A549 (cell line): Measurements from ENCODE around the gene SDC3. TPM values are rescaled to one million over a fixed set of nuclear protein-coding genes. Genes with fewer than 3 reads are reported as not detected.

Experiments
- ATAC-seq, 2 experiments: fragments of 200-7000 bp in 1 of 2; fragments of >200 bp in 1 of 2; cut with Nextera tagmentation in 1 of 2; cut with Tn5 transposase in 1 of 2; 3 replicates each; pipeline versions ENCODE4 v1.8.0 to v1.9.1; 2018 to 2020; ENCODE audit warnings: mild to moderate bottlenecking in 1 of 2, moderate library complexity in 1 of 2
- CTCF ChIA-PET: fragments of 300-600 bp; sonication (Branson Sonifier 250); formaldehyde crosslinking; extraction: SDS; loops from one replicate; lab custom pipeline; 2021; ENCODE audit warnings: antibody characterized with exemption, inconsistent platforms; lab: Yijun Ruan, JAX
- POLR2A ChIA-PET: fragments of 350-600 bp; formaldehyde crosslinking; extraction: SDS; loops from one replicate; lab custom pipeline; 2021; ENCODE audit warnings: antibody characterized with exemption, inconsistent platforms; lab: Yijun Ruan, JAX
- DNase-seq, 2 experiments: peaks; one replicate each; pipeline versions ENCODE4 v3.0.0 to v3.0.0-alpha.2; 2011 to 2016; ENCODE audit warnings: low read depth in 1 of 2, low spot score in 1 of 2
- FAIRE-seq: peaks from 2 replicates; lab custom pipeline; 2011; peaks lifted over from hg19 to GRCh38; lab: Jason Lieb, UNC
- H3K27ac ChIP-seq, 2 experiments: fragments of >200 bp; sonication (Bioruptor Twin); formaldehyde crosslinking; 3 replicates each; pipeline ENCODE4 v1.5.1; 2016 to 2017
- H3K4me1 ChIP-seq: fragments of >200 bp; sonication (Bioruptor Twin); formaldehyde crosslinking; 3 replicates; pipeline ENCODE4 v1.6.1; 2016
- H3K4me2 ChIP-seq: fragments of >200 bp; sonication (Bioruptor Twin); formaldehyde crosslinking; 3 replicates; pipeline ENCODE4 v1.6.1; 2016
- H3K4me3 ChIP-seq: fragments of >200 bp; sonication (Bioruptor Twin); formaldehyde crosslinking; 3 replicates; pipeline ENCODE4 v1.5.1; 2016
- H3K9me3 ChIP-seq: fragments of >200 bp; sonication (Bioruptor Twin); formaldehyde crosslinking; 3 replicates; pipeline ENCODE4 v1.6.1; 2016
- CHD2 ChIP-seq: fragments of 150-350 bp; IDR thresholded peaks from 2 replicates; pipeline ENCODE4 v1.6.1; 2014; ENCODE audit warnings: low read length; ENCODE audit not compliant: partially characterized antibody
- EHF ChIP-seq: fragments of 250-450 bp; sonication (Bioruptor Pico); IDR thresholded peaks from 2 replicates; pipeline ENCODE4 v1.5.0; 2020; ENCODE audit warnings: mild to moderate bottlenecking
- EHMT2 ChIP-seq: fragments of 200-600 bp; sonication (generic); IDR thresholded peaks from 2 replicates; pipeline ENCODE4 v1.6.1; 2016; ENCODE audit warnings: antibody characterized with exemption, low read depth, mild to moderate bottlenecking, moderate library complexity
- ELK1 ChIP-seq: fragments of 150-350 bp; IDR thresholded peaks from 2 replicates; pipeline ENCODE4 v1.6.1; 2014; ENCODE audit warnings: low read depth, mild to moderate bottlenecking, low read length
- ESRRA ChIP-seq: fragments of 150-350 bp; IDR thresholded peaks from 2 replicates; pipeline ENCODE4 v1.6.1; 2014; ENCODE audit warnings: mild to moderate bottlenecking, low read length, borderline replicate concordance
- FOSB ChIP-seq: fragments of 250-450 bp; sonication (Bioruptor Pico); IDR thresholded peaks from 2 replicates; pipeline ENCODE4 v1.5.0; 2020; ENCODE audit warnings: mild to moderate bottlenecking, moderate library complexity
- FOSL2 ChIP-seq, 2 experiments: fragments of 450-650 bp in 1 of 2; fragments of >200 bp in 1 of 2; sonication (Bioruptor Twin) in 1 of 2; formaldehyde crosslinking; IDR thresholded peaks; 2 replicates each; pipeline versions ENCODE4 v1.5.0 to v1.6.1; 2016 to 2020; ENCODE audit warnings: mild to moderate bottlenecking in 1 of 2, moderate library complexity in 1 of 2
- FOXS1 ChIP-seq: fragments of 250-450 bp; sonication (Bioruptor Pico); IDR thresholded peaks from 2 replicates; pipeline ENCODE4 v1.5.0; 2020; ENCODE audit warnings: mild to moderate bottlenecking, moderate library complexity
- HES2 ChIP-seq: fragments of >200 bp; sonication (Bioruptor Twin); formaldehyde crosslinking; IDR thresholded peaks from 2 replicates; pipeline ENCODE4 v1.6.1; 2016
- HEYL ChIP-seq: fragments of 250-450 bp; sonication (Bioruptor Pico); IDR thresholded peaks from 2 replicates; pipeline ENCODE4 v1.8.0; 2021; ENCODE audit warnings: mild to moderate bottlenecking, moderate library complexity
- HMGXB4 ChIP-seq: fragments of 250-450 bp; sonication (Bioruptor Pico); IDR thresholded peaks from 2 replicates; pipeline ENCODE4 v1.5.0; 2021; ENCODE audit warnings: mild to moderate bottlenecking, moderate library complexity, borderline replicate concordance
- JUN ChIP-seq, 2 experiments: fragments of >200 bp; sonication (Bioruptor Twin); formaldehyde crosslinking; IDR thresholded peaks; 2 replicates in 1 of 2; 3 replicates in 1 of 2; pipeline ENCODE4 v1.6.1; 2016 to 2017
- KDM1A ChIP-seq: fragments of 200-600 bp; sonication (generic); IDR thresholded peaks from 2 replicates; pipeline ENCODE4 v1.6.1; 2016; ENCODE audit warnings: low read depth, mild to moderate bottlenecking
- KDM5A ChIP-seq: fragments of 200-600 bp; sonication (generic); IDR thresholded peaks from 2 replicates; pipeline ENCODE4 v1.6.1; 2016; ENCODE audit warnings: antibody characterized with exemption, mild to moderate bottlenecking
- NPAS2 ChIP-seq: fragments of 250-450 bp; sonication (Bioruptor Pico); IDR thresholded peaks from 2 replicates; pipeline ENCODE4 v1.8.0; 2022; ENCODE audit warnings: mild to moderate bottlenecking, moderate library complexity, borderline replicate concordance
- PHF8 ChIP-seq: fragments of 200-600 bp; sonication (generic); IDR thresholded peaks from 2 replicates; pipeline ENCODE4 v1.6.1; 2016; ENCODE audit warnings: low read depth, mild to moderate bottlenecking, antibody characterized with exemption, moderate library complexity, borderline replicate concordance
- RARB ChIP-seq: fragments of 250-450 bp; sonication (Bioruptor Pico); IDR thresholded peaks from 2 replicates; pipeline ENCODE4 v1.8.0; 2021; ENCODE audit warnings: mild to moderate bottlenecking, moderate library complexity
- SMC3 ChIP-seq: fragments of >200 bp; sonication (Bioruptor Twin); formaldehyde crosslinking; IDR thresholded peaks from 3 replicates; pipeline ENCODE4 v1.6.1; 2018; ENCODE audit warnings: inconsistent platforms
- TP53 ChIP-seq: fragments of 250-450 bp; sonication (Bioruptor Pico); IDR thresholded peaks from 2 replicates; pipeline ENCODE4 v1.5.0; 2021; ENCODE audit warnings: mild to moderate bottlenecking, moderate library complexity
- USF2 ChIP-seq: fragments of 450-650 bp; IDR thresholded peaks from 2 replicates; pipeline ENCODE4 v1.6.1; 2014; ENCODE audit warnings: antibody characterized with exemption
- ZC3H11A ChIP-seq: fragments of 450-650 bp; IDR thresholded peaks from 2 replicates; pipeline ENCODE4 v1.6.1; 2014; ENCODE audit warnings: antibody characterized with exemption, mild to moderate bottlenecking
- ZNF302 ChIP-seq: fragments of 250-450 bp; sonication (Bioruptor Pico); IDR thresholded peaks from 2 replicates; pipeline ENCODE4 v1.9.0; 2021; ENCODE audit warnings: inconsistent platforms, mild to moderate bottlenecking, moderate library complexity
- WGBS: methylation state at CpG from one replicate; pipeline ENCODE4 v1.1.6; 2017; ENCODE audit errors: missing lambda C conversion rate; 5-methylcytosine and 5-hydroxymethylcytosine counted together
- polyA plus RNA-seq, 4 experiments: library from polyadenylated mRNA; depleted of rRNA in 3 of 4; stranded (reverse); fragments of >200 nt; fragmentation: RNase III in 1 of 4; extraction: RNeasy Plus Mini Kit Qiagen cat#74134 plus additional on column Dnase treatment in 1 of 4; gene quantifications; 2 replicates in 3 of 4; 3 replicates in 1 of 4; pipeline ENCODE4 v1.2.3, GENCODE V29; 2011 to 2017

Gene SDC3
- polyA plus RNA-seq, 2 of the 4 experiments (the other 2 are of a cell fraction) = 2.0 to 8.9 TPM

GRCh38 chr1:30846587-30846986, 62.0 kb downstream of the SDC3 start:
- Histone ChIP-seq H3K4me2 (no peak overlapping the region), H3K4me3 (no peak overlapping the region)
- FAIRE-seq (no peak), DNase-seq (no peak)
- WGBS = 68% methylated on average over 6 of the region's 6 CpGs
- no peak for TF ChIP-seq ELK1
- no peak for TF ChIP-seq KDM5A
- TF ChIP-seq HEYL (CRISPR knock-in tag) = no peak
- TF ChIP-seq ZC3H11A = no peak
- no peak for TF ChIP-seq ZNF302 (CRISPR knock-in tag)
- TF ChIP-seq, all 56 proteins: peak for 0
- H3K4me1 ChIP-seq = no peaks in the 10 kb centered on the region
- ChIA-PET CTCF (interaction anchor here (1.8 kb wide), 1 partner anchor 45 kb away, joined by 14 read pairs; no protein-coding TSS in a partner anchor), POLR2A (no interaction called here)
- no peak overlapping the region for H3K27ac ChIP-seq
- no peak for ATAC-seq
- no peaks in the 10 kb centered on the region for H3K9me3 ChIP-seq

- 10% methylated on average over 6 of the region's 7 CpGs for WGBS
- FAIRE-seq = no peak
- CTCF ChIA-PET = no interaction called here
- Histone ChIP-seq H3K9me3 (no peaks in the 10 kb centered on the region), H3K4me1 (no peaks in the 10 kb centered on the region), H3K27ac (no peak overlapping the region), H3K4me2 (no peak overlapping the region), H3K4me3 (no peak overlapping the region)
- no peak for DNase-seq
- ATAC-seq = peak in 1 of 2 experiments; percentile 68; a peak in 3 of 6 replicates
- TF ChIP-seq JUN (IDR thresholded peaks at IDR 0.05) (no peak), FOSL2 (IDR thresholded peaks at IDR 0.05) (no peak), FOSL2 (CRISPR knock-in tag; IDR thresholded peaks at IDR 0.05) (no peak), EHF (CRISPR knock-in tag) (no peak), HES2 (no peak), FOSB (CRISPR knock-in tag) (no peak), USF2 (no peak), HMGXB4 (no peak), NPAS2 (no peak), TP53 (no peak), RARB (CRISPR knock-in tag) (no peak), EHMT2 (no peak), CHD2 (no peak), KDM5A (no peak), ZNF302 (CRISPR knock-in tag) (no peak), SMC3 (no peak), KDM1A (no peak), ESRRA (no peak), FOXS1 (CRISPR knock-in tag) (no peak), PHF8 (no peak)
- POLR2A ChIA-PET = no interaction called here
These were observed 62.7 kb downstream of the SDC3 start for GRCh38 chr1:30845904-30846290.
